ENCODE measurements around the gene MRPL24. TPM values are rescaled to one million over a fixed set of nuclear protein-coding genes. Genes with fewer than 3 reads are reported as not detected.

Gene MRPL24
- total and polyA plus RNA-seq, 9 of the 15 experiments (the other 6 are each of a cell fraction or from before 2014, with no cell fraction given): 74.3 to 267 (median 113) TPM

DNA sequence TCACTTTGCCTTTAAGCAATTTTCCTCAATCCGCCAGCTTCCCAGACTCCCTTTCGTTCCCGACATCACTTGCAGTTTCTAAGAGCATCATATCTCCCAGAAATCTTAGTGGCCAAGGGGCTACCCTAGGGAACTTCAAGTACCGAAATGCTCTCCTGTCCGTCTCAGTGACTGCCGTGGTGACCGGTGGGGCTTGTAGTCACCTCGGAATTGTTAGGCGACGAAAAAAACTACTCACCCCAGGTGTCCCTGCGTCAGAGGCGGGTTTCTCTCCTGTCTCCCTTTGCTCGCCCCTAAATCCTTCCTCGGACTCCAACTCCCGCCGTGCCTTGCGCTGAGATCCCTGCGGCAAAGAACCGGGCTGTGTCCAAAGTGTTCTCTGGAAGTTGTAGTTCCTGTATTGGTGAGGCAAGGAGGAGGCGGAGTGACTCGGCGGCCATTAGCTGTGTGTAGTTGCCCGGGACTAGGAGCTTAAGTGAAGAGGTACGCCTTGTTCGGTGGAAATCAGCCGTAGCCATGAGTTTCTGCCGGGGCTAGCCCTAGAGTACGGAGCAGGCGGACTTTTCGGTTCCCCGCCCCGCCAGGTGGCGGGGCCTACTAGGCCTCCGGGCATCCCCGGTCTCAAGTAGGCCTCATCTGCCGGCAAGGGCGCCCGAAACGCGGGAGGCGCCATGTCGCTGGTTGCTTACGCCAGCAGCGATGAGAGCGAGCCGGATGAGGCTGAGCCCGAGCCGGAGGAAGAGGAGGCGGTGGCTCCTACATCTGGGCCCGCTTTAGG, 26.4 kb upstream of the MRPL24 start, which contains the start of gene PRCC (continued):
- TF ChIP-seq SMAD3 (CRISPR knock-in tag; conservative IDR thresholded peaks at IDR 0.05) (peak; percentile 39; the same call in 1 of the 2 replicates), YY1 (IDR thresholded peaks at IDR 0.05; ENCODE audit: borderline replicate concordance in 1 of 3, control insufficient read depth in 1 of 3, extremely low read depth in 1 of 3, insufficient read depth in 3 of 3, insufficient read length in 1 of 3, insufficient replicate concordance in 2 of 3, low read depth in 1 of 3, low read length in 2 of 3) (peak; percentile 91 to 98 (median 97)), ATF1 (CRISPR knock-in tag; IDR thresholded peaks at IDR 0.05) (peak; percentile 63; the same call in 1 of the 2 replicates), ATF1 (tag; IDR thresholded peaks at IDR 0.05) (peak; percentile 95), NR4A1 (CRISPR knock-in tag; IDR thresholded peaks at IDR 0.05) (no peak), NR4A1 (tag; IDR thresholded peaks at IDR 0.05) (peak; percentile 78), NR3C1 (CRISPR knock-in tag; IDR thresholded peaks at IDR 0.05) (no peak), TAL1 (IDR thresholded peaks at IDR 0.05) (no peak), TBP (optimal IDR thresholded peaks at IDR 0.05; ENCODE audit: low read depth, low read length) (peak; percentile 73), ZNF282 (CRISPR knock-in tag; IDR thresholded peaks at IDR 0.05) (peak; percentile 87; the same call in 1 of the 2 replicates), MBD2 (IDR thresholded peaks at IDR 0.05; ENCODE audit: borderline replicate concordance, low read depth) (peak; percentile 95), ZNF232 (CRISPR knock-in tag; IDR thresholded peaks at IDR 0.05) (peak; percentile 46)
- TF ChIP-seq, protein P1, sequence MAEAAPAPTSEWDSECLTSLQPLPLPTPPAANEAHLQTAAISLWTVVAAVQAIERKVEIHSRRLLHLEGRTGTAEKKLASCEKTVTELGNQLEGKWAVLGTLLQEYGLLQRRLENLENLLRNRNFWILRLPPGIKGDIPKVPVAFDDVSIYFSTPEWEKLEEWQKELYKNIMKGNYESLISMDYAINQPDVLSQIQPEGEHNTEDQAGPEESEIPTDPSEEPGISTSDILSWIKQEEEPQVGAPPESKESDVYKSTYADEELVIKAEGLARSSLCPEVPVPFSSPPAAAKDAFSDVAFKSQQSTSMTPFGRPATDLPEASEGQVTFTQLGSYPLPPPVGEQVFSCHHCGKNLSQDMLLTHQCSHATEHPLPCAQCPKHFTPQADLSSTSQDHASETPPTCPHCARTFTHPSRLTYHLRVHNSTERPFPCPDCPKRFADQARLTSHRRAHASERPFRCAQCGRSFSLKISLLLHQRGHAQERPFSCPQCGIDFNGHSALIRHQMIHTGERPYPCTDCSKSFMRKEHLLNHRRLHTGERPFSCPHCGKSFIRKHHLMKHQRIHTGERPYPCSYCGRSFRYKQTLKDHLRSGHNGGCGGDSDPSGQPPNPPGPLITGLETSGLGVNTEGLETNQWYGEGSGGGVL (CRISPR knock-in tag; IDR thresholded peaks at IDR 0.05): no peak
- TF ChIP-seq, protein P2, sequence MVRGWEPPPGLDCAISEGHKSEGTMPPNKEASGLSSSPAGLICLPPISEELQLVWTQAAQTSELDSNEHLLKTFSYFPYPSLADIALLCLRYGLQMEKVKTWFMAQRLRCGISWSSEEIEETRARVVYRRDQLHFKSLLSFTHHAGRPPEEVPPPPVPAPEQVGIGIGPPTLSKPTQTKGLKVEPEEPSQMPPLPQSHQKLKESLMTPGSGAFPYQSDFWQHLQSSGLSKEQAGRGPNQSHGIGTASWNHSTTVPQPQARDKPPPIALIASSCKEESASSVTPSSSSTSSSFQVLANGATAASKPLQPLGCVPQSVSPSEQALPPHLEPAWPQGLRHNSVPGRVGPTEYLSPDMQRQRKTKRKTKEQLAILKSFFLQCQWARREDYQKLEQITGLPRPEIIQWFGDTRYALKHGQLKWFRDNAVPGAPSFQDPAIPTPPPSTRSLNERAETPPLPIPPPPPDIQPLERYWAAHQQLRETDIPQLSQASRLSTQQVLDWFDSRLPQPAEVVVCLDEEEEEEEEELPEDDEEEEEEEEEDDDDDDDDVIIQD (CRISPR knock-in tag; IDR thresholded peaks at IDR 0.05): no peak
- TF ChIP-seq, protein P3, sequence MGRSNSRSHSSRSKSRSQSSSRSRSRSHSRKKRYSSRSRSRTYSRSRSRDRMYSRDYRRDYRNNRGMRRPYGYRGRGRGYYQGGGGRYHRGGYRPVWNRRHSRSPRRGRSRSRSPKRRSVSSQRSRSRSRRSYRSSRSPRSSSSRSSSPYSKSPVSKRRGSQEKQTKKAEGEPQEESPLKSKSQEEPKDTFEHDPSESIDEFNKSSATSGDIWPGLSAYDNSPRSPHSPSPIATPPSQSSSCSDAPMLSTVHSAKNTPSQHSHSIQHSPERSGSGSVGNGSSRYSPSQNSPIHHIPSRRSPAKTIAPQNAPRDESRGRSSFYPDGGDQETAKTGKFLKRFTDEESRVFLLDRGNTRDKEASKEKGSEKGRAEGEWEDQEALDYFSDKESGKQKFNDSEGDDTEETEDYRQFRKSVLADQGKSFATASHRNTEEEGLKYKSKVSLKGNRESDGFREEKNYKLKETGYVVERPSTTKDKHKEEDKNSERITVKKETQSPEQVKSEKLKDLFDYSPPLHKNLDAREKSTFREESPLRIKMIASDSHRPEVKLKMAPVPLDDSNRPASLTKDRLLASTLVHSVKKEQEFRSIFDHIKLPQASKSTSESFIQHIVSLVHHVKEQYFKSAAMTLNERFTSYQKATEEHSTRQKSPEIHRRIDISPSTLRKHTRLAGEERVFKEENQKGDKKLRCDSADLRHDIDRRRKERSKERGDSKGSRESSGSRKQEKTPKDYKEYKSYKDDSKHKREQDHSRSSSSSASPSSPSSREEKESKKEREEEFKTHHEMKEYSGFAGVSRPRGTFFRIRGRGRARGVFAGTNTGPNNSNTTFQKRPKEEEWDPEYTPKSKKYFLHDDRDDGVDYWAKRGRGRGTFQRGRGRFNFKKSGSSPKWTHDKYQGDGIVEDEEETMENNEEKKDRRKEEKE (IDR thresholded peaks at IDR 0.05; ENCODE audit: borderline replicate concordance in 1 of 2, control insufficient read depth in 1 of 2, low read depth in 2 of 2, low read length in 1 of 2): peak in 1 of 2 experiments; percentile 88; a peak in 2 of 4 replicates
- TF ChIP-seq, protein P4, sequence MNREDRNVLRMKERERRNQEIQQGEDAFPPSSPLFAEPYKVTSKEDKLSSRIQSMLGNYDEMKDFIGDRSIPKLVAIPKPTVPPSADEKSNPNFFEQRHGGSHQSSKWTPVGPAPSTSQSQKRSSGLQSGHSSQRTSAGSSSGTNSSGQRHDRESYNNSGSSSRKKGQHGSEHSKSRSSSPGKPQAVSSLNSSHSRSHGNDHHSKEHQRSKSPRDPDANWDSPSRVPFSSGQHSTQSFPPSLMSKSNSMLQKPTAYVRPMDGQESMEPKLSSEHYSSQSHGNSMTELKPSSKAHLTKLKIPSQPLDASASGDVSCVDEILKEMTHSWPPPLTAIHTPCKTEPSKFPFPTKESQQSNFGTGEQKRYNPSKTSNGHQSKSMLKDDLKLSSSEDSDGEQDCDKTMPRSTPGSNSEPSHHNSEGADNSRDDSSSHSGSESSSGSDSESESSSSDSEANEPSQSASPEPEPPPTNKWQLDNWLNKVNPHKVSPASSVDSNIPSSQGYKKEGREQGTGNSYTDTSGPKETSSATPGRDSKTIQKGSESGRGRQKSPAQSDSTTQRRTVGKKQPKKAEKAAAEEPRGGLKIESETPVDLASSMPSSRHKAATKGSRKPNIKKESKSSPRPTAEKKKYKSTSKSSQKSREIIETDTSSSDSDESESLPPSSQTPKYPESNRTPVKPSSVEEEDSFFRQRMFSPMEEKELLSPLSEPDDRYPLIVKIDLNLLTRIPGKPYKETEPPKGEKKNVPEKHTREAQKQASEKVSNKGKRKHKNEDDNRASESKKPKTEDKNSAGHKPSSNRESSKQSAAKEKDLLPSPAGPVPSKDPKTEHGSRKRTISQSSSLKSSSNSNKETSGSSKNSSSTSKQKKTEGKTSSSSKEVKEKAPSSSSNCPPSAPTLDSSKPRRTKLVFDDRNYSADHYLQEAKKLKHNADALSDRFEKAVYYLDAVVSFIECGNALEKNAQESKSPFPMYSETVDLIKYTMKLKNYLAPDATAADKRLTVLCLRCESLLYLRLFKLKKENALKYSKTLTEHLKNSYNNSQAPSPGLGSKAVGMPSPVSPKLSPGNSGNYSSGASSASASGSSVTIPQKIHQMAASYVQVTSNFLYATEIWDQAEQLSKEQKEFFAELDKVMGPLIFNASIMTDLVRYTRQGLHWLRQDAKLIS (CRISPR knock-in tag; IDR thresholded peaks at IDR 0.05): peak; percentile 55; the same call in 1 of the 2 replicates
